ENCODE results near the gene KIF27.

KIF27 gene

DNA sequence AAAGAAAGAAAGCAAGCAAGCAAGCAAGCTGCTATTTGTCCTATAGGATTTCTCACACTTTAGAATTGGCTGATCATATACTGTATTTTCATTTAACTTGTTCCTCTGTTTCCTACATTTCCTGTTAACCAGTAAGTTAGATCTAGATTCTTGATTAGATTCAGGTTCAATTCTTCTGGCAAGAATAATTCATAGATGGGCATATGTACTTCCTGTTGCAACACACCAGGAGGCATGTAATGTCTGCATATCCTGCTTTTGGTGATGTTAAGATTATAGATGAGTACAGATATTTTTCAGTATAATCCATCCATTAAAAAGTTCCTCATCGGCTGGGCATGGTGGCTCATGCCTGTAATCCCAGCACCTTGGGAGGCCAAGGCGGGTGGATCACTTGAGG lies 10.8 kb upstream of the KIF27 start:
- TF ChIP-seq, protein P1, sequence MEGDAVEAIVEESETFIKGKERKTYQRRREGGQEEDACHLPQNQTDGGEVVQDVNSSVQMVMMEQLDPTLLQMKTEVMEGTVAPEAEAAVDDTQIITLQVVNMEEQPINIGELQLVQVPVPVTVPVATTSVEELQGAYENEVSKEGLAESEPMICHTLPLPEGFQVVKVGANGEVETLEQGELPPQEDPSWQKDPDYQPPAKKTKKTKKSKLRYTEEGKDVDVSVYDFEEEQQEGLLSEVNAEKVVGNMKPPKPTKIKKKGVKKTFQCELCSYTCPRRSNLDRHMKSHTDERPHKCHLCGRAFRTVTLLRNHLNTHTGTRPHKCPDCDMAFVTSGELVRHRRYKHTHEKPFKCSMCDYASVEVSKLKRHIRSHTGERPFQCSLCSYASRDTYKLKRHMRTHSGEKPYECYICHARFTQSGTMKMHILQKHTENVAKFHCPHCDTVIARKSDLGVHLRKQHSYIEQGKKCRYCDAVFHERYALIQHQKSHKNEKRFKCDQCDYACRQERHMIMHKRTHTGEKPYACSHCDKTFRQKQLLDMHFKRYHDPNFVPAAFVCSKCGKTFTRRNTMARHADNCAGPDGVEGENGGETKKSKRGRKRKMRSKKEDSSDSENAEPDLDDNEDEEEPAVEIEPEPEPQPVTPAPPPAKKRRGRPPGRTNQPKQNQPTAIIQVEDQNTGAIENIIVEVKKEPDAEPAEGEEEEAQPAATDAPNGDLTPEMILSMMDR (IDR thresholded peaks at IDR 0.05; ENCODE audit: low read depth, low read length, poor library complexity, severe bottlenecking) = no peak
- no peak for TF ChIP-seq EZH2phosphoT487 (IDR thresholded peaks at IDR 0.05; ENCODE audit: borderline replicate concordance, low read length)
- no peak overlapping the region for H3K27ac ChIP-seq (ENCODE audit: low read depth, low read length)

DNA sequence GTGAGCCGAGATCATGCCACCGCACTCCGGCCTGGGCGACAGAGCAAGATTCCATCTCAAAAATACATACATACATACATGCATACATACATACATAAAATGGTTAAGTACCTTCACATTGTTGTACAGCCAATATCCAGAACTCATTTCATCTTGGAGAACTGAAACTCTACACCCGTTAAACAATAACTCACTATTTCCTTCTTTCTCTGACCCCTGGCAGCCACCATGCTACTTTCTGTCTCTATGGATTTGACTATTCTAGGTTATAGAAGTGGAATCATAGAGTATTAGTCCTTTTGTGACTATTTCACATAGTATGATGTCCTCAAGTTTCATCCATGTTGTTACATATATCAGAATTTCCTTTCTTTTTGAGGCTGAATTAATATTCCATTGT lies 9.6 kb upstream of the KIF27 start:
- Histone ChIP-seq H3F3A (ENCODE audit: control insufficient read depth, insufficient read depth) (no peaks in the 10 kb centered on the region), H3K9me2 (replicated peaks; ENCODE audit: control insufficient read depth, low read length) (no peaks in the 10 kb centered on the region), H3K4me1 (ENCODE audit: control insufficient read depth, low read length) (no peaks in the 10 kb centered on the region), H3K79me2 (ENCODE audit: control insufficient read depth, low read length) (no peaks in the 10 kb centered on the region), H4K20me1 (ENCODE audit: control insufficient read depth, insufficient read depth, low read depth, low read length) (no peaks in the 10 kb centered on the region), H3K36me3 (ENCODE audit: control insufficient read depth, low read length) (no peaks in the 10 kb centered on the region), H3K9me3 (ENCODE audit: control insufficient read depth, insufficient read depth, low read length) (no peaks in the 10 kb centered on the region), H3K27me3 (ENCODE audit: control insufficient read depth, low read length) (peaks cover 9% of the 10 kb centered on the region), H3K4me2 (ENCODE audit: low read length) (no peak overlapping the region), H3K4me3 (ENCODE audit: low read length) (no peak overlapping the region), H3K27ac (ENCODE audit: low read depth, low read length) (no peak overlapping the region)
- TF ChIP-seq, protein P1 (IDR thresholded peaks at IDR 0.05; ENCODE audit: low read depth, low read length, poor library complexity, severe bottlenecking) = no peak
- no peak for TF ChIP-seq EZH2phosphoT487 (IDR thresholded peaks at IDR 0.05; ENCODE audit: borderline replicate concordance, low read length)

More for the DNA sequence above, 10.8 kb upstream of the KIF27 start:
- Histone ChIP-seq H3F3A (ENCODE audit: control insufficient read depth, insufficient read depth) (no peaks in the 10 kb centered on the region), H3K79me2 (ENCODE audit: control insufficient read depth, low read length) (no peaks in the 10 kb centered on the region), H3K4me1 (ENCODE audit: control insufficient read depth, low read length) (no peaks in the 10 kb centered on the region), H3K27me3 (ENCODE audit: control insufficient read depth, low read length) (peaks cover 9% of the 10 kb centered on the region), H4K20me1 (ENCODE audit: control insufficient read depth, insufficient read depth, low read depth, low read length) (no peaks in the 10 kb centered on the region), H3K9me3 (ENCODE audit: control insufficient read depth, insufficient read depth, low read length) (no peaks in the 10 kb centered on the region), H3K9me2 (replicated peaks; ENCODE audit: control insufficient read depth, low read length) (no peaks in the 10 kb centered on the region), H3K36me3 (ENCODE audit: control insufficient read depth, low read length) (no peaks in the 10 kb centered on the region), H3K4me3 (ENCODE audit: low read length) (no peak overlapping the region), H3K4me2 (ENCODE audit: low read length) (no peak overlapping the region)

DNA sequence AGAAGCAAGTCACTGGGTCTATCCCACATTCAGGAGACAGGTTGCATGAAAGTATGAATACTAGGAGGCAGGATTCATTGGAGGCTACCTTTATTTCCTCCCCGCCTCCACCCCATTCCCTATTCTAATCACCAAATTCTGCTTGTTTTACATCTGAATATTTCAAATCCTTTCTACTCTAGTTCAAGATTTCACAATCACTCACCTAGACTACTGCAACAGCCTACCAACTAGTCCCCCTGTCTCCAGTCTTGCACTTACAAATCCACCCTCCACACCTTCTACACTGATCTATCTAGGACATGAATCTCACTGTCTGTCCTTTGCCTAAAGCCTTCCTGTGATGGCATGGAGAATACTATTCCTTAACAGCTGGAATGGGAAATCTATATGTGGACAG lies 6.4 kb upstream of the KIF27 start:
- no peak overlapping the region for H3K4me3 ChIP-seq (ENCODE audit: low read length)
- no peaks in the 10 kb centered on the region for H3K36me3 ChIP-seq (ENCODE audit: control insufficient read depth, low read length)
- H3K27me3 ChIP-seq (ENCODE audit: control insufficient read depth, low read length) = peaks cover 9% of the 10 kb centered on the region
- H3F3A ChIP-seq (ENCODE audit: control insufficient read depth, insufficient read depth) = no peaks in the 10 kb centered on the region
- no peaks in the 10 kb centered on the region for H3K9me3 ChIP-seq (ENCODE audit: control insufficient read depth, insufficient read depth, low read length)
- TF ChIP-seq EZH2phosphoT487 (IDR thresholded peaks at IDR 0.05; ENCODE audit: borderline replicate concordance, low read length) = no peak
- TF ChIP-seq, protein P1 (IDR thresholded peaks at IDR 0.05; ENCODE audit: low read depth, low read length, poor library complexity, severe bottlenecking) = no peak
- no peak overlapping the region for H3K4me2 ChIP-seq (ENCODE audit: low read length)
- no peaks in the 10 kb centered on the region for H3K9me2 ChIP-seq (replicated peaks; ENCODE audit: control insufficient read depth, low read length)
- H4K20me1 ChIP-seq (ENCODE audit: control insufficient read depth, insufficient read depth, low read depth, low read length) = no peaks in the 10 kb centered on the region
- H3K4me1 ChIP-seq (ENCODE audit: control insufficient read depth, low read length) = peaks cover 3% of the 10 kb centered on the region
- H3K79me2 ChIP-seq (ENCODE audit: control insufficient read depth, low read length) = no peaks in the 10 kb centered on the region
- no peak overlapping the region for H3K27ac ChIP-seq (ENCODE audit: low read depth, low read length)
